ENCODE data around the gene CPA4.

The CPA4 gene

GRCh38 chr7:130346177-130346905, 53.4 kb downstream of the CPA4 start:
- DNase-seq, result no peak

- no peak for DNase-seq
Measured at GRCh38 chr7:130346941-130347340, 54.0 kb downstream of the CPA4 start.

GRCh38 chr7:130349911-130350782, 57.2 kb downstream of the CPA4 start:
- DNase-seq, result no peak

- peak; percentile 92 for DNase-seq
Measured at GRCh38 chr7:130350945-130351790, 58.2 kb downstream of the CPA4 start.

GRCh38 chr7:130351791-130352090, 58.8 kb downstream of the CPA4 start:
- no peak for DNase-seq

GRCh38 chr7:130352194-130353074, 59.5 kb downstream of the CPA4 start:
- no peak for DNase-seq

- no peak for DNase-seq
Measured at GRCh38 chr7:130353196-130353595, 60.2 kb downstream of the CPA4 start.

GRCh38 chr7:130356121-130356875, 63.3 kb downstream of the CPA4 start:
- peak; percentile 95 for DNase-seq

GRCh38 chr7:130356876-130357611, 64.1 kb downstream of the CPA4 start:
- peak; percentile 86 for DNase-seq

GRCh38 chr7:130358471-130358870, 65.5 kb downstream of the CPA4 start:
- DNase-seq, result no peak

- no peak for DNase-seq
Measured at GRCh38 chr7:130359276-130359857, 66.4 kb downstream of the CPA4 start.

- DNase-seq, result no peak
Measured at GRCh38 chr7:130360518-130360917, 67.6 kb downstream of the CPA4 start.

GRCh38 chr7:130361681-130362080, 68.7 kb downstream of the CPA4 start:
- no peak for DNase-seq

- no peak for DNase-seq
Measured at GRCh38 chr7:130362251-130362816, 69.4 kb downstream of the CPA4 start.

- no peak for DNase-seq
Measured at GRCh38 chr7:130363026-130363847, 70.3 kb downstream of the CPA4 start.

GRCh38 chr7:130364451-130364850, 71.5 kb downstream of the CPA4 start:
- no peak for DNase-seq

GRCh38 chr7:130365088-130365487, 72.1 kb downstream of the CPA4 start:
- no peak for DNase-seq

- DNase-seq, result peak; percentile 94
Measured at GRCh38 chr7:130365511-130366441, 72.8 kb downstream of the CPA4 start.
